Measurements from ENCODE around the gene DDAH2.

The DDAH2 gene

DNA sequence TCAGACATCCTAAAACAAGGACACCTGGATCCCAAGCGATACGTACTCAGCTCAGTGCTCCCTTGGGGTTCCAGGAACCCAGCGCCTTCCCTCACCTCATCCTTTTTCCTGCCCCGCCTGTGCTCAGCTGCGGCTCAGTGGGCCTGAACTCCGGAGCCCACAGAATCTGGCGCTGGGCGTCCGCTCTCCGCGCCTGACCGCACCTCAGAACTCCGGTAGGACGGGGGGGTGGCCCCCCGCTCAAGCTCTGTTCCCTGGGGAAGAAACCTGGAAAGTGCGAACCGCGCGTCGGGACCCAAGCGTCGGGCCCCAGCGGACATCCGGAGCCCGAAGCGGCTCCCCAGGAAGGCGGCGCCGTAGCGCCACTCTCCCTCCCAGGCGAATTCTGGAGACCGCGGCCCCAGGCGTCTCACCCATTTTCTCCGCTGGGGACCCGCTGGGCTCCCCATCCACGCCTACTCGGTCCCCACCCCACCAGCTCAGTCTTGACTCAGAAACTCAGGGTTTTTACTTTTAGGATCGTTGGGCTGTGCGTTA lies 47.9 kb downstream of the DDAH2 start:
- Histone ChIP-seq H3K27ac (peak overlapping the region; percentile 64), H3K9ac (no peak overlapping the region), H3K36me3 (ENCODE audit: control insufficient read depth, insufficient read depth, low read length) (no peaks in the 10 kb centered on the region), H3K4me2 (ENCODE audit: low read length) (peak overlapping the region; percentile 72), H3K79me2 (no peaks in the 10 kb centered on the region), H3K4me3 (ENCODE audit: low read depth, low read length) (peak overlapping the region; percentile 40), H3K9me3 (ENCODE audit: control insufficient read depth, low read length) (no peaks in the 10 kb centered on the region), H3K27me3 (ENCODE audit: control insufficient read depth, insufficient read depth, low read length) (no peaks in the 10 kb centered on the region), H2AFZ (peak overlapping the region; percentile 93), H3K4me1 (peaks cover 9% of the 10 kb centered on the region)
- TF ChIP-seq, protein P1, sequence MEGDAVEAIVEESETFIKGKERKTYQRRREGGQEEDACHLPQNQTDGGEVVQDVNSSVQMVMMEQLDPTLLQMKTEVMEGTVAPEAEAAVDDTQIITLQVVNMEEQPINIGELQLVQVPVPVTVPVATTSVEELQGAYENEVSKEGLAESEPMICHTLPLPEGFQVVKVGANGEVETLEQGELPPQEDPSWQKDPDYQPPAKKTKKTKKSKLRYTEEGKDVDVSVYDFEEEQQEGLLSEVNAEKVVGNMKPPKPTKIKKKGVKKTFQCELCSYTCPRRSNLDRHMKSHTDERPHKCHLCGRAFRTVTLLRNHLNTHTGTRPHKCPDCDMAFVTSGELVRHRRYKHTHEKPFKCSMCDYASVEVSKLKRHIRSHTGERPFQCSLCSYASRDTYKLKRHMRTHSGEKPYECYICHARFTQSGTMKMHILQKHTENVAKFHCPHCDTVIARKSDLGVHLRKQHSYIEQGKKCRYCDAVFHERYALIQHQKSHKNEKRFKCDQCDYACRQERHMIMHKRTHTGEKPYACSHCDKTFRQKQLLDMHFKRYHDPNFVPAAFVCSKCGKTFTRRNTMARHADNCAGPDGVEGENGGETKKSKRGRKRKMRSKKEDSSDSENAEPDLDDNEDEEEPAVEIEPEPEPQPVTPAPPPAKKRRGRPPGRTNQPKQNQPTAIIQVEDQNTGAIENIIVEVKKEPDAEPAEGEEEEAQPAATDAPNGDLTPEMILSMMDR (IDR thresholded peaks at IDR 0.05) = no peak

DNA sequence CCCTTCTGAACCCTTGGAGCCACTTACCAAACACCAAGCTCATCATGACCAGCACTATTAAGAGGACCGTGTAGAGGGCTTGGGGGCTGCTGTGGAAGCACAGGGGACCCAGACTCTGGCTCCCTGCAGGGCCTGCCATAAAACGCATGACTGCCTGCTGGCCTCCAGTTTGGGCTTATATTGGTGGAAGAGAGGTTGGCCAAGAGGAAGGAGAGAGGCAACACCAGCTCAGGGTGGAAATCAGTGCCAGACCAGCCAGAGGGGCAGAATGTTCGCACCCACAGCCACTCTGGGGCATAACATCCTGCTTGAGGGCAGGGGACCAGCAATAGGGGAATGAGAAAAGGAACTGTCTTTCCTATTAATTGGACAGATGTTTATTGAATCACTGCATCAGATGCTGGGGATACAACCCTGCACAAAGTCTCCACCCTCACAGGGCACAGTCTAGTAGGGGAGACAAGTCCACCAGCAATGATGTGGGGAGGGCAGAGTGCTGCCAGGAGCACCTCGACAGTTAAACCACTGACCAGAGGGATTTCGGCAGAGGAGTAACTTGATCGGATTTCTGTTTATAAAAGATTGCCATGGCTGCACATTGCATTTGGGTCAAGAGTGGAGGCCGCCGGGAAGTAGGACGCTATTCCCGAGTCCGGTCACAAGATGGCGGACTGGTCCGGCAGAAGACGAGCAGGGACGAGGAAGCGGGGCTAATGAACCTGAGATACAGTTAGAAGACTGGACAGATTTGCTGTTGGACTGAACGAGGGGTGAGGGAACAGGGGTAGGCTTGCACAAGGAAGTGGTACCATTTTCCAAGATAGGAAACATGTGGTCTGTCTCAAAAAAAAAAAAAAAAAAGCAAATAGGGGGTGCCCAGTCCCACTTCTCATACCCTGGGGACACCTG lies 48.6 kb downstream of the DDAH2 start, which contains the start of gene LY6G5C:
Gene LY6G5C, minus strand, starts transcription at position 842 of the 909 bp plus-strand sequence. Its CDS starts 694 bp downstream, at position 148.
- Histone ChIP-seq H3K27me3 (ENCODE audit: control insufficient read depth, insufficient read depth, low read length) (no peaks in the 10 kb centered on the region), H3K4me2 (ENCODE audit: low read length) (peak within 1 kb of the TSS; percentile 72)

DNA sequence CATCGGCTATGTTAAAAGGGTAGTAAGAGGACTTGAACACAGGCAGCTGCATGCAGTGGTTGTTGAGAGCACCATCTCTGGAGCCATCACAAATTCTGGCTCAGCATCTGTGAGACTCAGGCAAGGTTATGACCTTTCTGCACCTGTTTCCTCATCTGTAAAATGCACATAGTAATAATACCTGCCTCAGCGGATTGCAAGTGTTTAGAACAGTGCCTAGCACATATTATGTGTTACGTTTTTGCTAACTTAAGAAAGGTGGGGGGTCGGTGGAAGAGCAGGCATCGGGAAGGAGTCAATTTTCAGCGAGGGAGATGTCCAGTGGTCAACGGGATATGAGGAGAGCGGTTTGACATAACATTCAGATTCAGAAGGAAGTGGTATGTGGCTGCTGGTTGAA lies 51.1 kb downstream of the DDAH2 start:
- peaks cover 9% of the 10 kb centered on the region for H3K4me1 ChIP-seq
- TF ChIP-seq, protein P1 (IDR thresholded peaks at IDR 0.05) = no peak

More for the DNA sequence above, 48.6 kb downstream of the DDAH2 start, which contains the start of gene LY6G5C:
- H3K4me1 ChIP-seq = peaks cover 9% of the 10 kb centered on the region
- TF ChIP-seq, protein P1 (IDR thresholded peaks at IDR 0.05) = peak; percentile 61
- peak within 1 kb of the TSS; percentile 93 for H2AFZ ChIP-seq
- peak within 1 kb of the TSS; percentile 64 for H3K27ac ChIP-seq
- H3K36me3 ChIP-seq (ENCODE audit: control insufficient read depth, insufficient read depth, low read length) = no peaks in the 10 kb centered on the region
- H3K9me3 ChIP-seq (ENCODE audit: control insufficient read depth, low read length) = no peaks in the 10 kb centered on the region
- H3K79me2 ChIP-seq = no peaks in the 10 kb centered on the region
- H3K4me3 ChIP-seq (ENCODE audit: low read depth, low read length) = peak within 1 kb of the TSS; percentile 40
- peak within 1 kb of the TSS; percentile 31 for H3K9ac ChIP-seq

More for the DNA sequence above, 51.1 kb downstream of the DDAH2 start:
- no peaks in the 10 kb centered on the region for H3K27me3 ChIP-seq (ENCODE audit: control insufficient read depth, insufficient read depth, low read length)
- H2AFZ ChIP-seq = no peak overlapping the region
- H3K36me3 ChIP-seq (ENCODE audit: control insufficient read depth, insufficient read depth, low read length) = no peaks in the 10 kb centered on the region
- no peak overlapping the region for H3K4me3 ChIP-seq (ENCODE audit: low read depth, low read length)
- H3K9me3 ChIP-seq (ENCODE audit: control insufficient read depth, low read length) = no peaks in the 10 kb centered on the region
- no peak overlapping the region for H3K4me2 ChIP-seq (ENCODE audit: low read length)
- H3K79me2 ChIP-seq = no peaks in the 10 kb centered on the region
- no peak overlapping the region for H3K9ac ChIP-seq
- H3K27ac ChIP-seq = no peak overlapping the region
